H1 (cell line): Measurements from ENCODE around the gene ST6GALNAC4. TPM values are rescaled to one million over a fixed set of nuclear protein-coding genes. Genes with fewer than 3 reads are reported as not detected.

Experiments
- CTCF ChIA-PET: fragments of 300-600 bp; sonication (Branson Sonifier 250); formaldehyde crosslinking; loops from one replicate; lab custom pipeline; 2021; ENCODE audit not compliant: partially characterized antibody; lab: Charles Lee
- POLR2A ChIA-PET: fragments of 300-600 bp; sonication (Branson Sonifier 250); formaldehyde crosslinking; loops from one replicate; lab custom pipeline; 2021; ENCODE audit warnings: inconsistent platforms; ENCODE audit not compliant: partially characterized antibody; lab: Charles Lee
- DNase-seq, 2 experiments: peaks; one replicate each; pipeline versions ENCODE4 v3.0.0 to v3.0.0-alpha.2; 2010 to 2022; ENCODE audit warnings: low spot score in 2 of 2, low read depth in 1 of 2, mixed read lengths in 1 of 2
- FAIRE-seq: peaks from 2 replicates; lab custom pipeline; 2011; peaks lifted over from hg19 to GRCh38; lab: Jason Lieb, UNC
- H2AFZ ChIP-seq: 2 replicates; pipeline ENCODE4 v1.8.1; 2012; ENCODE audit warnings: low read length, inconsistent platforms
- H2AK5ac ChIP-seq: 2 replicates; pipeline ENCODE4 v1.6.1; 2013; ENCODE audit warnings: low read depth, low read length
- H2BK120ac ChIP-seq: replicated peaks from 2 replicates; pipeline ENCODE3; 2013; ENCODE audit warnings: low read depth, low read length, inconsistent platforms
- H2BK12ac ChIP-seq: 2 replicates; pipeline ENCODE4 v1.6.1; 2013; ENCODE audit warnings: low read depth, low read length
- H2BK15ac ChIP-seq: 2 replicates; pipeline ENCODE4 v1.6.1; 2013; ENCODE audit warnings: low read length
- H2BK20ac ChIP-seq: 2 replicates; pipeline ENCODE4 v1.6.1; 2013; ENCODE audit warnings: low read length
- H2BK5ac ChIP-seq: 2 replicates; pipeline ENCODE4 v1.6.1; 2013; ENCODE audit warnings: low read depth, low read length
- H3K14ac ChIP-seq: 2 replicates; pipeline ENCODE4 v1.6.1; 2013; ENCODE audit warnings: inconsistent platforms; ENCODE audit not compliant: insufficient read length
- H3K18ac ChIP-seq: 2 replicates; pipeline ENCODE4 v1.6.1; 2013; ENCODE audit warnings: low read length; ENCODE audit errors: extremely low read depth
- H3K23ac ChIP-seq: 2 replicates; pipeline ENCODE4 v1.6.1; 2013; ENCODE audit warnings: inconsistent platforms; ENCODE audit not compliant: insufficient read length
- H3K23me2 ChIP-seq: 2 replicates; pipeline ENCODE4 v1.6.1; 2013; ENCODE audit warnings: low read depth, low read length
- H3K27ac ChIP-seq: 2 replicates; pipeline ENCODE4 v1.6.1; 2011; ENCODE audit warnings: low read depth, low read length, inconsistent platforms
- H3K27me3 ChIP-seq, 4 experiments: replicated peaks in 1 of 4; 1 replicate in 1 of 4; 2 replicates in 3 of 4; pipeline versions ENCODE4 v1.6.1 to v1.8.1; 2011 to 2013; ENCODE audit warnings: low read length in 3 of 4, mild to moderate bottlenecking in 3 of 4, inconsistent platforms in 2 of 4, mixed read lengths in 2 of 4, moderate library complexity in 1 of 4; ENCODE audit not compliant: control insufficient read depth in 3 of 4, insufficient read depth in 3 of 4; ENCODE audit errors: extremely low read depth in 1 of 4
- H3K36me3 ChIP-seq, 4 experiments: 2 replicates each; pipeline versions ENCODE4 v1.6.1 to v1.8.1; 2011 to 2013; ENCODE audit warnings: mild to moderate bottlenecking in 4 of 4, low read length in 3 of 4, moderate library complexity in 2 of 4, control low read depth in 1 of 4, inconsistent platforms in 1 of 4; ENCODE audit not compliant: insufficient read depth in 4 of 4, control insufficient read depth in 2 of 4
- H3K4ac ChIP-seq: replicated peaks from 2 replicates; pipeline ENCODE3; 2013; ENCODE audit warnings: low read length, low read depth, mixed read lengths, inconsistent platforms; ENCODE audit not compliant: insufficient read length
- H3K4me1 ChIP-seq, 4 experiments: replicated peaks in 1 of 4; 1 replicate in 1 of 4; 2 replicates in 3 of 4; pipeline versions ENCODE4 v1.6.1 to v1.8.1; 2011 to 2013; ENCODE audit warnings: low read length in 3 of 4, inconsistent platforms in 2 of 4, mixed read lengths in 1 of 4; ENCODE audit not compliant: insufficient read depth in 4 of 4, control insufficient read depth in 3 of 4
- H3K4me2 ChIP-seq, 2 experiments: 2 replicates each; pipeline versions ENCODE4 v1.6.1 to v1.8.1; 2011 to 2013; ENCODE audit warnings: low read depth in 2 of 2, low read length in 2 of 2, control low read depth in 1 of 2, inconsistent platforms in 1 of 2, mild to moderate bottlenecking in 1 of 2; ENCODE audit not compliant: insufficient read depth in 1 of 2
- H3K4me3 ChIP-seq, 4 experiments: fragments of 200-600, 300-600 bp in 1 of 4; sonication (generic), shearing (Covaris generic), sonication (Bioruptor Twin) in 1 of 4; 2 replicates each; pipeline versions ENCODE4 v1.5.1 to v1.8.1; 2011 to 2016; ENCODE audit warnings: low read length in 4 of 4, low read depth in 3 of 4, control low read depth in 2 of 4, inconsistent platforms in 2 of 4, mild to moderate bottlenecking in 2 of 4, mixed read lengths in 1 of 4, moderate library complexity in 1 of 4; ENCODE audit not compliant: insufficient read depth in 2 of 4; ENCODE audit errors: extremely low read depth in 1 of 4
- H3K56ac ChIP-seq: replicated peaks from 2 replicates; pipeline ENCODE3; 2013; ENCODE audit warnings: low read depth, mild to moderate bottlenecking, mixed read lengths, low read length, inconsistent platforms; ENCODE audit not compliant: insufficient read length
- H3K79me1 ChIP-seq: 2 replicates; pipeline ENCODE4 v1.6.1; 2013; ENCODE audit warnings: low read depth, low read length, control low read depth
- H3K79me2 ChIP-seq, 2 experiments: 2 replicates each; pipeline versions ENCODE4 v1.6.1 to v1.8.1; 2012 to 2013; ENCODE audit warnings: low read length in 2 of 2, mild to moderate bottlenecking in 2 of 2, inconsistent platforms in 1 of 2; ENCODE audit not compliant: insufficient read depth in 2 of 2, control insufficient read depth in 1 of 2
- H3K9ac ChIP-seq, 4 experiments: replicated peaks in 1 of 4; 1 replicate in 1 of 4; 2 replicates in 3 of 4; pipeline versions ENCODE4 v1.6.1 to v1.8.1; 2011 to 2013; ENCODE audit warnings: low read depth in 3 of 4, low read length in 3 of 4, control low read depth in 2 of 4, mild to moderate bottlenecking in 2 of 4, moderate library complexity in 2 of 4, inconsistent platforms in 1 of 4; ENCODE audit errors: extremely low read depth in 1 of 4
- H3K9me3 ChIP-seq, 2 experiments: 2 replicates each; pipeline versions ENCODE4 v1.6.1 to v1.8.1; 2012 to 2013; ENCODE audit warnings: mild to moderate bottlenecking in 2 of 2, moderate library complexity in 2 of 2, control low read depth in 1 of 2, inconsistent platforms in 1 of 2, low read depth in 1 of 2, low read length in 1 of 2, mixed read lengths in 1 of 2; ENCODE audit not compliant: insufficient read depth in 2 of 2
- H4K20me1 ChIP-seq, 2 experiments: replicated peaks in 1 of 2; 2 replicates each; pipeline versions ENCODE3 to v1.8.1; 2011 to 2013; ENCODE audit warnings: inconsistent platforms in 2 of 2, low read length in 2 of 2, mild to moderate bottlenecking in 1 of 2; ENCODE audit not compliant: insufficient read depth in 2 of 2, control insufficient read depth in 1 of 2
- H4K5ac ChIP-seq: 2 replicates; pipeline ENCODE4 v1.6.1; 2013; ENCODE audit warnings: low read length, low read depth, mixed read lengths, inconsistent platforms; ENCODE audit not compliant: insufficient read length
- H4K8ac ChIP-seq: 2 replicates; pipeline ENCODE4 v1.8.0; 2013; ENCODE audit warnings: mild to moderate bottlenecking, moderate library complexity, low read length, inconsistent platforms; ENCODE audit not compliant: insufficient read depth; ENCODE audit errors: extremely low read depth
- H4K91ac ChIP-seq: replicated peaks from 2 replicates; pipeline ENCODE3; 2013; ENCODE audit warnings: low read length, mixed read lengths, inconsistent platforms; ENCODE audit not compliant: insufficient read length
- TCF12 ChIP-seq: IDR thresholded peaks from 2 replicates; pipeline ENCODE4 v1.6.1; 2011; ENCODE audit warnings: low read depth, mild to moderate bottlenecking, low read length
- WGBS, 2 experiments: shearing (Covaris generic) in 1 of 2; methylation state at CpG; one replicate each; pipeline versions ENCODE4 v1.1.6 to v1.1.7; 2013 to 2015; ENCODE audit warnings: low lambda C conversion rate in 2 of 2, mixed read lengths in 2 of 2, inconsistent platforms in 1 of 2, low coverage in 1 of 2, missing lambda C conversion rate in 1 of 2; ENCODE audit not compliant: insufficient replicate concordance in 2 of 2, insufficient coverage in 1 of 2, insufficient read length in 1 of 2; ENCODE audit errors: extremely low coverage in 1 of 2, missing lambda C conversion rate in 1 of 2; 5-methylcytosine and 5-hydroxymethylcytosine counted together
- polyA plus RNA-seq, 7 experiments: library from polyadenylated mRNA; depleted of rRNA in 3 of 7; stranded (reverse) in 5 of 7; unstranded in 2 of 7; fragments of >200 nt in 5 of 7; fragments of 200-250 nt in 2 of 7; gene quantifications; 1 replicate in 5 of 7; 2 replicates in 1 of 7; 4 replicates in 1 of 7; pipeline versions ENCODE4 v1.2.1 to v1.2.3, GENCODE V29; 2011 to 2013; ENCODE audit warnings: missing spikeins in 2 of 7, mixed read lengths in 2 of 7
- total RNA-seq: library from RNA; stranded (reverse); fragmentation: NEBNext Ultra II Directional; extraction: Animal tissue kit (Norgen Biotek cat#: 25700); gene quantifications from 2 replicates; pipeline ENCODE4 v1.2.1, GENCODE V29; 2021

ST6GALNAC4 gene
- total and polyA plus RNA-seq, 2 of the 8 experiments (the other 6 are each of a cell fraction or from before 2014, with no cell fraction given): 21.8 to 34.1 TPM

DNA sequence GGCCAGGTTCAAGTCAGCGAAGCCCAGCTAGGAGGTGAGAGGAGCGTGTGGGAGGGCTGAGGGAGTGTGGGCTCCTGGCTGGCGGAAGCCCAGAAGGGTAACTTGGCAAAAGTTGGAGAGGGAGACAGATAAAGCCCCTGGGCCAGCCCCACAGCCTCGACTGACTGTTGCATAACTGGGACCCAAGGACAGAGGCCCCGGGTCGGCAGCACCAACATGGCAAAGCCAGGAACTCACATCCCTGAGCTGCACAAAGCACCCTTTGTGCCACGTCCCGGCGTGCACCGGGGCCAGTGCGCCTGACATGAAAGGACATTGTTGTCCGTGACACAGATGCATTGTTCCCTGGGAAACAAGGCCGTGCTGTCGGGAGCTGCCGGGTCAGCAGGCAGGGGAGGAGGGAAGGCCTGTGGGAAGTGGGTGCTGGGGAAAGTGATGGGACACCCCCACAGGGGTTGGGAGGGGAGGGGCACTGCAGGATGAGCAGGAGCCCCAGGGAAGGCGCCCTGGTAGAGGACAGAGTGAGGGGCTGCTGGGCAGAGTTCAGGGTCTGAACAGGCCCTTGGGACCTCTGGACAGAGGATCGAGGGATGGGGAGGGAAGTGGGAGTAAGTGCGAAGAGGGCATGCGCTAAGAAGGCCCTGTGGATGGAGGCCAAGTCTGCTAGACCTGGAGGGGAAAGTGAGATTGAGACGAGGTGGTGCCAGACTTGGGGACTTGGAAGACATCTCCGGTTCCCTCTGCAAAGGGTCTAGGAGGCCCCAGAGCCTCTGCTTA, 33.9 kb upstream of the ST6GALNAC4 start:
- no peak overlapping the region for H3K4me3 ChIP-seq
- H3K9ac ChIP-seq: no peak overlapping the region; a peak in 1 of 7 replicates
- FAIRE-seq: no peak
- no peak for DNase-seq
- no peak overlapping the region for H3K14ac ChIP-seq
- TF ChIP-seq TCF12: no peak
- TF ChIP-seq, all 59 proteins: peak for 0
- Histone ChIP-seq H3K27ac (no peak overlapping the region), H3K23ac (no peak overlapping the region), H4K20me1 (peaks cover 23 to 30% of the 10 kb centered on the region in 2 experiments), H4K5ac (no peak overlapping the region), H3K9me3 (no peaks in the 10 kb centered on the region), H2BK15ac (no peak overlapping the region), H3K4me2 (no peak overlapping the region), H2BK20ac (no peak overlapping the region), H2BK120ac (no peak overlapping the region), H2BK5ac (peak overlapping the region; percentile 60), H4K8ac (no peak overlapping the region), H3K36me3 (peaks cover 0 to 2% (median 0%) of the 10 kb centered on the region in 4 experiments; a peak in 3 of 8 replicates), H3K4ac (no peak overlapping the region), H3K56ac (no peak overlapping the region), H3K23me2 (no peaks in the 10 kb centered on the region), H2AK5ac (no peak overlapping the region), H2BK12ac (no peak overlapping the region), H3K4me1 (peaks cover 0 to 8% (median 4%) of the 10 kb centered on the region in 4 experiments; a peak in 4 of 7 replicates), H3K18ac (no peak overlapping the region), H3K27me3 (no peaks in the 10 kb centered on the region), H3K79me2 (peaks cover 0 to 40% of the 10 kb centered on the region in 2 experiments; a peak in 2 of 4 replicates), H2AFZ (no peak overlapping the region), H4K91ac (no peak overlapping the region), H3K79me1 (peaks cover 17% of the 10 kb centered on the region)
- WGBS, 2 experiments: 92% methylated on average over 21 of the region's 21 CpGs; no CpG with 5 or more reads in 1 of the 2 experiments
- CTCF ChIA-PET: interaction anchor here (2.9 to 35.5 kb wide), 3 partner anchors 9 to 167 kb away, joined by 11 to 825 read pairs (median 143); no protein-coding TSS in a partner anchor
- POLR2A ChIA-PET: interaction anchor here (2.3 kb wide), 1 partner anchor 10 kb away, joined by 6 read pairs; no protein-coding TSS in a partner anchor
